Right lobe of liver (tissue), 4 donors: ENCODE data around the gene ITGAE.

Experiments used
- POLR2A ChIP-seq: fragments of 450-650 bp; IDR thresholded peaks from one replicate; pipeline ENCODE4 v1.6.1; 2017; ENCODE audit warnings: antibody characterized with exemption, mild to moderate bottlenecking
- TF ChIP-seq, protein P1 (sequence below), 4 donors: fragments of 200-600 bp in 3 of 4; fragments of 450-650 bp in 1 of 4; IDR thresholded peaks; one replicate each; pipeline versions ENCODE4 v1.5.1 to v1.8.0; 2016 to 2022; ENCODE audit warnings: antibody characterized with exemption in 4 of 4, mild to moderate bottlenecking in 2 of 4
- donor health status: DM: no; HTN: no; CAD: no.
- donor health status: DM: no; HTN: no; CAD: no.
- donor health status: DM: no; HTN: yes; CAD: no.

DNA sequence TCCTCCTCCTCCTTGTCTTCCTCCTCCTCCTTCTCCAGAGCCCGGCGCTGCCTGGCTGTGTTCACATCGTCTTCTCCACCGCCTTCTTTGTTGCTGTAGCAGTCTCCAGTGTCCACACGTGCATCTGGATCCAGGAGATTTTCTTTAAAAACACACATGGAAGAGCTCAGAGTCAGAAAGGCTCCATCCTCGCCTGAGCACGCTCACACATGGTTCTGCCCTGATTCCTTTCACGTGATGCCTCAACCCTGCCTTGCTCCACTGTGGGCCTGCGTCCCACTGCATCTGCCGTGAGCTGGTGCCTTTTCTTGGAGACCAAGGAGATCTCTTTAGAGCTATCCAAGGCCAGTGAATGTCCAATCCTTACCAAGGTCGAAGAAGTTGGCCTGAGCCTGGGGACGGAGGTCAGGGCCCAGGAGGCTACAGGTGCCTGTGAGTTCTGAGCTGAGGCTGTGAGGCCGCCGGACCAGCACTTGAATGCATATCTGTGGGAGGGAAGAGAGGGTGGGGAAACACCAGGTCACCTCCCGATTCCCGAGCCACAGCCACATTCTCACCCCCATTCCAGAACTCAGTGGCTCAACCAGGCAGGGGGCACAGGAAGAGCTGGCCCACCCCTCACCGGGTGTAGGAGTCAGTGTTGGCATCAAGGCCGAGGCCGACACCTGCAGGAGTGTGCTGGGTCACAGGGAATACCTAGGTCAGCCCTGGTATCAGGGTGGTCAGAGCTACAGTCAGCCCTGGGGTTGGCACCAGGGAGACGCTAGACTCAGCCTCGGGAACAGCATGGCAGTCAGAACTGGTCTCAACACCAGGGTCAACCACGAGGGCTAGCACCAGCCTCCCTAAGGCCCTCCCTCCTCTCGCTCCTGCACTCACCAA is 39.7 kb downstream of the ITGAE start:
- TF ChIP-seq, protein P1, sequence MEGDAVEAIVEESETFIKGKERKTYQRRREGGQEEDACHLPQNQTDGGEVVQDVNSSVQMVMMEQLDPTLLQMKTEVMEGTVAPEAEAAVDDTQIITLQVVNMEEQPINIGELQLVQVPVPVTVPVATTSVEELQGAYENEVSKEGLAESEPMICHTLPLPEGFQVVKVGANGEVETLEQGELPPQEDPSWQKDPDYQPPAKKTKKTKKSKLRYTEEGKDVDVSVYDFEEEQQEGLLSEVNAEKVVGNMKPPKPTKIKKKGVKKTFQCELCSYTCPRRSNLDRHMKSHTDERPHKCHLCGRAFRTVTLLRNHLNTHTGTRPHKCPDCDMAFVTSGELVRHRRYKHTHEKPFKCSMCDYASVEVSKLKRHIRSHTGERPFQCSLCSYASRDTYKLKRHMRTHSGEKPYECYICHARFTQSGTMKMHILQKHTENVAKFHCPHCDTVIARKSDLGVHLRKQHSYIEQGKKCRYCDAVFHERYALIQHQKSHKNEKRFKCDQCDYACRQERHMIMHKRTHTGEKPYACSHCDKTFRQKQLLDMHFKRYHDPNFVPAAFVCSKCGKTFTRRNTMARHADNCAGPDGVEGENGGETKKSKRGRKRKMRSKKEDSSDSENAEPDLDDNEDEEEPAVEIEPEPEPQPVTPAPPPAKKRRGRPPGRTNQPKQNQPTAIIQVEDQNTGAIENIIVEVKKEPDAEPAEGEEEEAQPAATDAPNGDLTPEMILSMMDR (IDR thresholded peaks at IDR 0.05): no peak
- TF ChIP-seq POLR2A: no peak
